Fibroblast of lung (primary cell): ENCODE data around the gene PTGDS.

Source experiments
- CTCF ChIP-seq, 2 donors: IDR thresholded peaks in 1 of 2; conservative IDR thresholded peaks in 1 of 2; 1 replicate in 1 of 2; 2 replicates in 1 of 2; pipeline ENCODE4 v1.5.1; 2011 to 2012; ENCODE audit warnings: low read length in 2 of 2, control low read depth in 1 of 2, inconsistent platforms in 1 of 2, low read depth in 1 of 2, mild to moderate bottlenecking in 1 of 2
- EZH2 ChIP-seq: IDR thresholded peaks from 2 replicates; pipeline ENCODE4 v1.5.1; 2012; ENCODE audit warnings: low read length, control low read depth, mild to moderate bottlenecking; ENCODE audit errors: missing control alignments

GRCh38 chr9:136951541-136952320, 25.6 kb upstream of the PTGDS start, which contains the start of gene LCN12:
- TF ChIP-seq CTCF (conservative IDR thresholded peaks at IDR 0.05 in 1 of 2, IDR thresholded peaks at IDR 0.05 in 1 of 2; ENCODE audit: low read depth in 1 of 2, low read length in 2 of 2): no peak
- TF ChIP-seq EZH2: no peak
